AG08396 (cell line): ENCODE measurements around the gene IL2RA.
A peak's percentile ranks its signal among the peaks of the same experiment; 100 is the strongest.

ENCODE experiments used
- DNase-seq: peaks from one replicate; pipeline ENCODE4 v3.0.0; 2012; ENCODE audit warnings: low spot score, mixed read lengths

Gene IL2RA

GRCh38 chr10:6038071-6038631 is 24.0 kb downstream of the IL2RA start:
- no peak for DNase-seq

- DNase-seq, result no peak
Observed at GRCh38 chr10:6037422-6037821, 24.7 kb downstream of the IL2RA start.

- no peak for DNase-seq
Observed at GRCh38 chr10:6036861-6037321, 25.3 kb downstream of the IL2RA start.

- DNase-seq, result no peak
Observed at GRCh38 chr10:6035931-6036575, 26.1 kb downstream of the IL2RA start.

GRCh38 chr10:6035101-6035834 is 26.9 kb downstream of the IL2RA start:
- DNase-seq, result no peak

- DNase-seq, result no peak
Observed at GRCh38 chr10:6034371-6034770, 27.8 kb downstream of the IL2RA start.

GRCh38 chr10:6033954-6034353 is 28.2 kb downstream of the IL2RA start:
- peak; percentile 23 for DNase-seq

- no peak for DNase-seq
Observed at GRCh38 chr10:6030940-6031339, 31.2 kb downstream of the IL2RA start.

- DNase-seq, result no peak
Observed at GRCh38 chr10:6030217-6030616, 31.9 kb downstream of the IL2RA start.

GRCh38 chr10:6027929-6028328 is 34.2 kb downstream of the IL2RA start:
- no peak for DNase-seq

- DNase-seq, result no peak
Observed at GRCh38 chr10:6025683-6026255, 36.4 kb downstream of the IL2RA start.

- DNase-seq, result no peak
Observed at GRCh38 chr10:6024334-6024682, 37.9 kb downstream of the IL2RA start.

GRCh38 chr10:6023661-6024333 is 38.4 kb downstream of the IL2RA start:
- peak; percentile 53 for DNase-seq

- no peak for DNase-seq
Observed at GRCh38 chr10:6022660-6023059, 39.5 kb downstream of the IL2RA start.

- DNase-seq, result no peak
Observed at GRCh38 chr10:6020826-6021225, 41.3 kb downstream of the IL2RA start.

GRCh38 chr10:6019796-6020195 is 42.4 kb downstream of the IL2RA start:
- no peak for DNase-seq

- DNase-seq, result no peak
Observed at GRCh38 chr10:6019010-6019782, 43.0 kb downstream of the IL2RA start.

- DNase-seq, result no peak
Observed at GRCh38 chr10:6018422-6018821, 43.7 kb downstream of the IL2RA start.

- no peak for DNase-seq
Observed at GRCh38 chr10:6017781-6018354, 44.3 kb downstream of the IL2RA start.

- DNase-seq, result peak; percentile 63
Observed at GRCh38 chr10:6014241-6014761, 47.9 kb downstream of the IL2RA start.
